Stimulated activated naive CD8-positive, alpha-beta T cell treated with anti-CD3 and anti-CD28 coated beads, Interleukin-15, amount 100 ng/mL, for 72 hours (primary cell): ENCODE results near the gene KCNQ1OT1.
A peak's percentile ranks its signal among the peaks of the same experiment; 100 is the strongest.

Source experiments
- ATAC-seq: fragments of 150-1000 bp; cut with Tn5 transposase; 2 replicates; pipeline ENCODE4 v1.10.0; 2021; ENCODE audit warnings: mild to moderate bottlenecking, moderate library complexity
- DNase-seq, 2 donors: peaks; one replicate each; pipeline ENCODE4 v3.0.0; 2021 to 2022
- H3K27ac Mint-ChIP-seq, 2 donors: one replicate each; pipeline ENCODE4 v1.8.0; 2022; ENCODE audit warnings: mild to moderate bottlenecking in 2 of 2, mixed read lengths in 2 of 2, moderate library complexity in 2 of 2
- H3K27me3 Mint-ChIP-seq: one replicate; pipeline ENCODE4 v1.8.0; 2022; ENCODE audit warnings: mixed read lengths
- H3K4me1 Mint-ChIP-seq: one replicate; pipeline ENCODE4 v1.8.0; 2022; ENCODE audit warnings: mild to moderate bottlenecking, mixed read lengths
- H3K4me3 Mint-ChIP-seq, 2 donors: one replicate each; pipeline ENCODE4 v1.8.0; 2022; ENCODE audit warnings: mild to moderate bottlenecking in 2 of 2, mixed read lengths in 2 of 2, moderate library complexity in 1 of 2
- H3K9me3 Mint-ChIP-seq, 2 donors: one replicate each; pipeline ENCODE4 v1.8.0; 2022; ENCODE audit warnings: mixed read lengths in 2 of 2

KCNQ1OT1 gene

DNA sequence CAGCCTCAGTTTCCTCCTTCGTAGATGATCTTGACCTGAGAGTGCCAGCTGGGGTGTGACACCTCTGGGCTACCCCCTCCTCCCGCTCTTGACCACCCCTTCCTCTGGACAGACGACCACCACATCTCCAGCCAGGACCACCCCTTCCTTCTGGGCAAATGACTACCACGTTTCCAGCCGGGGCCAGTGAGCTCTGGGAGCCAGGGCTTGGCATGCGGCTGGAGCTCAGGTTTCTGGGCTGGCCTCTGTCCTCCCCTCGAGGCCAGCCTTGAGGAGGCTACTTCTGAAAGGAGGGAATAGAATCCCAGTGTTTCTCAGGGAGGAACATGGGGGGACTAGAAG lies 120.9 kb downstream of the KCNQ1OT1 start:
- Mint-ChIP-seq H3K4me3 (no peak overlapping the region), H3K27ac (no peak overlapping the region), H3K9me3 (no peaks in the 10 kb centered on the region), H3K27me3 (no peaks in the 10 kb centered on the region), H3K4me1 (no peaks in the 10 kb centered on the region)
- peak in 1 of 2 donors; percentile 8 for DNase-seq
- no peak for ATAC-seq

- DNase-seq, result peak in 1 of 2 donors; percentile 6
- Mint-ChIP-seq H3K4me3 (no peak overlapping the region), H3K27ac (peak overlapping the region in 1 of 2 donors; percentile 82), H3K27me3 (no peaks in the 10 kb centered on the region), H3K4me1 (no peaks in the 10 kb centered on the region), H3K9me3 (no peaks in the 10 kb centered on the region)
- no peak for ATAC-seq
Measured at GRCh38 chr11:2577991-2578928, 121.5 kb downstream of the KCNQ1OT1 start.

DNA sequence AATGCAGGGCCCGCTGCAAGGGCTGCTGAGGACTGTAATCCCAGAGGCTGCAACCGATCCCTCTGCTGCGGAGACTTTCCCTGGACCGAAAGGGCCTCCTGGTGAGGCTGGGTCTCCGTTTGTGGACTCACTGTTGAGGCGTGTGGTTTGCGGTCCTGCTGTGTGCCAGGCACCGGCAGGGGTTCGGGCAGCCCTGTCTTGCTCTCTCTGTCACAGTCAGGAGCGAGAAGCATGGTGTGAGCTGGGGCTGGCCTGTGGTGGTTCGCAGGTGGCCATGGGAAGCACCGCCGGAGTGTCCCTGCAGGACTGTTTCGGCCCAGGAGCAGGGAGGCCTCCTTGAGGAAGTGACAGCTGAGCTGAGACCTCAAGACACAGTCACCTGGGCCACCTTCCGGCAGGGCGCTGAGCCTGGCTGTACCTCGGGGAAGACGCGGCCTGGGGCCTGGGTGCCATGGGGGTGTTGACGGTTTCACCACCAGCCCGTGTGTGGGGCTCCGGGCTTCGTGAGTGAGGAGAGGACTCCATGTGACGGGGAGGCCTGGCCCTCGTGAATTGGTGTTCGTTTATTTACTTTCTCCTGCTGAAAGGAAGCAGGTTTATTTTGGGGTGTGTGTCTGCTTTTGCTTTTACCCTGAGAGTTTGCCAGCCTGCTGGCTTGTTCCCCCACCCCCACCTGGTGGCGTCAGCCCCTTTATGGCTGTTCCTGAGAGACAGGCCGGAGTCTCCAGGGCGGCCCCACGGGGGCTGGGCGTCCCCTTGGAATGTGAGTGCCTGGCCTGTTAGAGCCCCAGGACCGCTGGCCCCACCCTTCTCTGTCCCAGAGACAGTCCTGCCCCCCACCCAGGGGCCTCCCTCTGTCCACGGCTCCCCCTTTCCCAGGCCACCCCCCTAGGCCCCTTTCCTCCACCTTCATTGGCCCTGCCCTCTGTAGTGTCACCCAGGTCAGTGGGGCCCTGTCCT lies 122.5 kb downstream of the KCNQ1OT1 start:
- DNase-seq (peak in 1 of 2 donors; percentile 6), ATAC-seq (peak; percentile 34)
- no peaks in the 10 kb centered on the region for H3K9me3 Mint-ChIP-seq
- H3K4me3 Mint-ChIP-seq, result no peak overlapping the region
- peak overlapping the region in 1 of 2 donors; percentile 82 for H3K27ac Mint-ChIP-seq
- H3K4me1 Mint-ChIP-seq, result no peaks in the 10 kb centered on the region
- no peaks in the 10 kb centered on the region for H3K27me3 Mint-ChIP-seq

DNA sequence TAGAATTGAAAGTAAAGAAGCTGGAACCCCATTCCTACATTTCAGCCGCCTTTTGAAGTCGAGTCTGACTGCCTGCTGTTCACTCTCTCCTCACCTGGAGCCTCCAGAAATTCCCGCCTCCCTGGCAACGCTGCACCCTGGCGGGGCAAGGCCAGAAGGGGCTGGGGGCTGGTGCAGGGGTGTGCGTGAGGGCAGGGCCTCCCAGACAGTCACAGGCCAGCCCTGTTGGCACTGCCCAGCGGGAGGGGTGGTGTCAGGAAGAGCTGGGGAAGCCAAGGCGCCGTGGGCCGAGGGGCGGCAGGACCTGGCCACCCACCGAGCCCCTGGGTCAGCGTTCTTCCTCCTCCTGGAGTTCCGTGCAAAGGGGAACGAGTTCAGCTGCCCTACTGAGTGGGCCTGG lies 123.2 kb downstream of the KCNQ1OT1 start:
- H3K4me3 Mint-ChIP-seq, result no peak overlapping the region
- H3K9me3 Mint-ChIP-seq, result no peaks in the 10 kb centered on the region
- DNase-seq (peak in 1 of 2 donors; percentile 7), ATAC-seq (no peak)
- H3K27me3 Mint-ChIP-seq, result no peaks in the 10 kb centered on the region
- no peak overlapping the region for H3K27ac Mint-ChIP-seq
- no peaks in the 10 kb centered on the region for H3K4me1 Mint-ChIP-seq

DNA sequence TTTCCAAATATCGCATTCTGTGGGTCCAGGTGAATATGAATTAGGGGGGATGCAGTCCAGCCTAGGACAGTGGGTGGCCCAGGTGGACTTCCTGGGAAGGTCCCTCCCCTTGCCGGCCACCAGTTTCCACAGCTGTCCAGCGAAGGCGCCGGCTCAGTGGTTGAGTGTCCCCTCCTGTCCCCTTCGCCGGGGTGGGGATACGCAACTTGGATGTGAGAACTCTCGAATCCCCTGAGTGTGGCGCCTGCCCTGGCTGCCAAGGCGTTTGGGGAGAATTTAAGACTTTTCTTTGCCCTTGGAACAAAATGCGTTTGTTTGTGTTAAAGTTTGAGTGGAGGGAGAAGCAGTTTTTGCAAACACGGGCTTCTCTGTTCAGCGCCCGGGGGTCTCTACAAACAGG lies 123.7 kb downstream of the KCNQ1OT1 start:
- H3K4me1 Mint-ChIP-seq, result no peaks in the 10 kb centered on the region
- H3K27ac Mint-ChIP-seq, result no peak overlapping the region
- DNase-seq, result peak in 1 of 2 donors; percentile 5
- H3K27me3 Mint-ChIP-seq, result no peaks in the 10 kb centered on the region
- ATAC-seq, result no peak
- no peak overlapping the region for H3K4me3 Mint-ChIP-seq
- no peaks in the 10 kb centered on the region for H3K9me3 Mint-ChIP-seq

DNA sequence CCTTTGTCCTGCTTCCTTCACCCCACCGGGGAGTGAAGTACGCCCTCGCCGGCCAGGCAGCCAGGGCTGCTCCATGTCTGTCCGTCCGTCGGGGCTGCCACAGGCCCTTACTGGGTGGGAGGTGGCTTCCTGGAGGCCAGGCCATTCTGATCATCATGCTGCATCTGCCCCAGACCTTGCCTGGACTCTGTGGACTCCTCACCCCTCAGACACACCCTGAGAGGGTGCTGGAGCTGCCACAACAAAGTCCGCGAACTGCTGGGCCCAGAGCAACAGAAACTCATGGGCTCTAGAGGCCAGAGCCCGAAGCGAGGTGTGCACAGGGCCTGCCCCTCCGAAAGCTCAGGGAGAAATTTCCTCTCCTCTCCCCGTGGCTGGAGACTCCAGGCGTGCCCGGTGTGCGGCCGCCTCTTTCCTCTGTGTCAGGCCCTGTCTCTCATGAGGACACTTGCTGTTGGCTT lies 124.2 kb downstream of the KCNQ1OT1 start:
- H3K4me1 Mint-ChIP-seq, result no peaks in the 10 kb centered on the region

DNA sequence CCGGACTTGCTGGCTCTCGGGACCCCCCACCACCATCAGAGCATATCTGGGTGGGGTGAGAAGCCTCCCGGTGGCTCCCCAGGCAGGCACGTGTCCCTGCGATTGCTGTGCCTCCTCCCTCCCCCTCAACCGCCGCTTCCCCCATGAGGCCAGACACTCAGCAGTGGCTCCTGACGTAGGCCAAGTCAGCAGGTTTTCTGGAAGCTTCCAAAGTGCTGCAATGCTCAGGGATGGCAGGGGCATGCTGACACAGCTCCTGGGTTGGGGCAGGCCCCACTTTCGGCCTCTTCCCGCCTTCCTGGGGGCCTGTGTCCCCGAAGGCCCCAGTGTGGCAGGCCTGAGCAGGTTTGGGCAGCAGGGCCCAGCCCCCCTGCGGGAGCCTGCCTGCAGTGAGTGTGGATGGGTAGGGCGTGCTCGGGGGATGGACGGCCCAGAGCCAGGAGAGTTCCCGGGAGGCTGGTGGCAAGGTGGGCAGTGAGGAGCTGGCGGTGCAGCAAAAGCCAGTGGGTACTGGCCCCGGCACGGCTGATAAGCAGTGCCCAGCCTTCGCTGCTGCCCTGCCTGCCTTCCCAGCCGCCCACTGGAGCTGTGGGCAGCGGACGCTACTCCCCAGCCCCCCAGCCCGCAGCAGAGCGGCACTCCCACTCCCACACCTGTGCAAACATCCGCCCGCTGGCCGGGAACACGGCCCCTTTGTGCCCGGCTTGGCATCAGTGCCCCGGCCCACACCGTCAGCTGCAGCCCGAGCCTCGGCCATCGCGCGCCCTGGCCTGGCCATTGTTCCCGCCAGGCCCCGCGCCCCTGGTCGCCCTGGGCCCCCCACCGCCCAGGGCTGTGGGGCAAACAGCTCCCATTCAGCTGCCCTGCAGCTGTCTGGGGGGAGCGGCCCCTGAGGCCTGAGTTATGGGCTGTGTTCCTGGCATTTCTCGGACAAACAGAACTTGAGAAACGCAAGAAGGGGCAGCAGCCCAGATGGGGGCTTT lies 125.0 kb downstream of the KCNQ1OT1 start:
- Mint-ChIP-seq H3K4me1 (no peaks in the 10 kb centered on the region), H3K27me3 (no peaks in the 10 kb centered on the region), H3K4me3 (no peak overlapping the region), H3K9me3 (no peaks in the 10 kb centered on the region), H3K27ac (peak overlapping the region in 1 of 2 donors; percentile 15)
- DNase-seq (no peak), ATAC-seq (no peak)

More for the DNA sequence above, 124.2 kb downstream of the KCNQ1OT1 start:
- no peaks in the 10 kb centered on the region for H3K27me3 Mint-ChIP-seq
- no peak for ATAC-seq
- H3K27ac Mint-ChIP-seq, result no peak overlapping the region
- DNase-seq, result peak in 1 of 2 donors; percentile 7
- no peaks in the 10 kb centered on the region for H3K9me3 Mint-ChIP-seq
- H3K4me3 Mint-ChIP-seq, result no peak overlapping the region

GRCh38 chr11:2574043-2574552 lies 125.7 kb downstream of the KCNQ1OT1 start:
- no peaks in the 10 kb centered on the region for H3K4me1 Mint-ChIP-seq
- H3K27me3 Mint-ChIP-seq, result no peaks in the 10 kb centered on the region
- no peak overlapping the region for H3K4me3 Mint-ChIP-seq
- H3K27ac Mint-ChIP-seq, result peak overlapping the region in 1 of 2 donors; percentile 94
- no peaks in the 10 kb centered on the region for H3K9me3 Mint-ChIP-seq
- ATAC-seq (no peak), DNase-seq (no peak)

- ATAC-seq (no peak), DNase-seq (no peak)
- Mint-ChIP-seq H3K4me1 (no peaks in the 10 kb centered on the region), H3K27me3 (no peaks in the 10 kb centered on the region), H3K27ac (no peak overlapping the region), H3K4me3 (no peak overlapping the region), H3K9me3 (no peaks in the 10 kb centered on the region)
Measured at GRCh38 chr11:2573240-2574042, 126.4 kb downstream of the KCNQ1OT1 start.

GRCh38 chr11:2572491-2573239 lies 127.1 kb downstream of the KCNQ1OT1 start:
- ATAC-seq (no peak), DNase-seq (no peak)
- H3K4me3 Mint-ChIP-seq, result no peak overlapping the region
- no peaks in the 10 kb centered on the region for H3K9me3 Mint-ChIP-seq
- H3K4me1 Mint-ChIP-seq, result no peaks in the 10 kb centered on the region
- H3K27me3 Mint-ChIP-seq, result no peaks in the 10 kb centered on the region
- H3K27ac Mint-ChIP-seq, result no peak overlapping the region

GRCh38 chr11:2571598-2572281 lies 128.1 kb downstream of the KCNQ1OT1 start:
- H3K4me3 Mint-ChIP-seq, result no peak overlapping the region
- peak; percentile 27 for ATAC-seq

GRCh38 chr11:2570841-2571597 lies 128.8 kb downstream of the KCNQ1OT1 start:
- Mint-ChIP-seq H3K27me3 (no peaks in the 10 kb centered on the region), H3K4me1 (peaks cover 9% of the 10 kb centered on the region), H3K4me3 (no peak overlapping the region), H3K27ac (no peak overlapping the region), H3K9me3 (no peaks in the 10 kb centered on the region)
- DNase-seq (no peak), ATAC-seq (no peak)

More at GRCh38 chr11:2571598-2572281, 128.1 kb downstream of the KCNQ1OT1 start:
- no peak for DNase-seq
- Mint-ChIP-seq H3K4me1 (peaks cover 2% of the 10 kb centered on the region), H3K27ac (peak overlapping the region in 1 of 2 donors; percentile 89), H3K27me3 (no peaks in the 10 kb centered on the region), H3K9me3 (no peaks in the 10 kb centered on the region)
